A549 (cell line): Measurements from ENCODE around the gene TPM2. TPM values are rescaled to one million over a fixed set of nuclear protein-coding genes. Genes with fewer than 3 reads are reported as not detected.

Source experiments
- ATAC-seq, 2 experiments: fragments of 200-7000 bp in 1 of 2; fragments of >200 bp in 1 of 2; cut with Nextera tagmentation in 1 of 2; cut with Tn5 transposase in 1 of 2; 3 replicates each; pipeline versions ENCODE4 v1.8.0 to v1.9.1; 2018 to 2020; ENCODE audit warnings: mild to moderate bottlenecking in 1 of 2, moderate library complexity in 1 of 2
- CTCF ChIA-PET: fragments of 300-600 bp; sonication (Branson Sonifier 250); formaldehyde crosslinking; extraction: SDS; loops from one replicate; lab custom pipeline; 2021; ENCODE audit warnings: antibody characterized with exemption, inconsistent platforms; lab: Yijun Ruan, JAX
- POLR2A ChIA-PET: fragments of 350-600 bp; formaldehyde crosslinking; extraction: SDS; loops from one replicate; lab custom pipeline; 2021; ENCODE audit warnings: antibody characterized with exemption, inconsistent platforms; lab: Yijun Ruan, JAX
- DNase-seq, 2 experiments: peaks; one replicate each; pipeline versions ENCODE4 v3.0.0 to v3.0.0-alpha.2; 2011 to 2016; ENCODE audit warnings: low read depth in 1 of 2, low spot score in 1 of 2
- FAIRE-seq: peaks from 2 replicates; lab custom pipeline; 2011; peaks lifted over from hg19 to GRCh38; lab: Jason Lieb, UNC
- H3K27ac ChIP-seq, 2 experiments: fragments of >200 bp; sonication (Bioruptor Twin); formaldehyde crosslinking; 3 replicates each; pipeline ENCODE4 v1.5.1; 2016 to 2017
- H3K4me1 ChIP-seq: fragments of >200 bp; sonication (Bioruptor Twin); formaldehyde crosslinking; 3 replicates; pipeline ENCODE4 v1.6.1; 2016
- H3K4me2 ChIP-seq: fragments of >200 bp; sonication (Bioruptor Twin); formaldehyde crosslinking; 3 replicates; pipeline ENCODE4 v1.6.1; 2016
- H3K4me3 ChIP-seq: fragments of >200 bp; sonication (Bioruptor Twin); formaldehyde crosslinking; 3 replicates; pipeline ENCODE4 v1.5.1; 2016
- H3K9me3 ChIP-seq: fragments of >200 bp; sonication (Bioruptor Twin); formaldehyde crosslinking; 3 replicates; pipeline ENCODE4 v1.6.1; 2016
- CEBPB ChIP-seq, 2 experiments: fragments of >200 bp in 1 of 2; sonication (Bioruptor Twin) in 1 of 2; formaldehyde crosslinking in 1 of 2; IDR thresholded peaks; 2 replicates each; pipeline ENCODE4 v1.6.1; 2012 to 2016
- EHMT2 ChIP-seq: fragments of 200-600 bp; sonication (generic); IDR thresholded peaks from 2 replicates; pipeline ENCODE4 v1.6.1; 2016; ENCODE audit warnings: antibody characterized with exemption, low read depth, mild to moderate bottlenecking, moderate library complexity
- EP300 ChIP-seq, 2 experiments: fragments of >200 bp; sonication (Bioruptor Twin); formaldehyde crosslinking; IDR thresholded peaks; 2 replicates in 1 of 2; 3 replicates in 1 of 2; pipeline ENCODE4 v1.6.1; 2016 to 2017
- ESRRA ChIP-seq: fragments of 150-350 bp; IDR thresholded peaks from 2 replicates; pipeline ENCODE4 v1.6.1; 2014; ENCODE audit warnings: mild to moderate bottlenecking, low read length, borderline replicate concordance
- FOSB ChIP-seq: fragments of 250-450 bp; sonication (Bioruptor Pico); IDR thresholded peaks from 2 replicates; pipeline ENCODE4 v1.5.0; 2020; ENCODE audit warnings: mild to moderate bottlenecking, moderate library complexity
- FOSL2 ChIP-seq, 2 experiments: fragments of 450-650 bp in 1 of 2; fragments of >200 bp in 1 of 2; sonication (Bioruptor Twin) in 1 of 2; formaldehyde crosslinking; IDR thresholded peaks; 2 replicates each; pipeline versions ENCODE4 v1.5.0 to v1.6.1; 2016 to 2020; ENCODE audit warnings: mild to moderate bottlenecking in 1 of 2, moderate library complexity in 1 of 2
- FOXS1 ChIP-seq: fragments of 250-450 bp; sonication (Bioruptor Pico); IDR thresholded peaks from 2 replicates; pipeline ENCODE4 v1.5.0; 2020; ENCODE audit warnings: mild to moderate bottlenecking, moderate library complexity
- HDAC2 ChIP-seq: fragments of 200-600 bp; sonication (generic); IDR thresholded peaks from 2 replicates; pipeline ENCODE4 v1.6.1; 2016
- HES2 ChIP-seq: fragments of >200 bp; sonication (Bioruptor Twin); formaldehyde crosslinking; IDR thresholded peaks from 2 replicates; pipeline ENCODE4 v1.6.1; 2016
- HOXB13 ChIP-seq: fragments of 250-450 bp; sonication (Bioruptor Pico); IDR thresholded peaks from 2 replicates; pipeline ENCODE4 v1.5.0; 2020; ENCODE audit warnings: low read depth, mild to moderate bottlenecking, moderate library complexity
- JUNB ChIP-seq: fragments of >200 bp; sonication (Bioruptor Twin); formaldehyde crosslinking; IDR thresholded peaks from 2 replicates; pipeline ENCODE4 v1.6.1; 2016
- KDM1A ChIP-seq: fragments of 200-600 bp; sonication (generic); IDR thresholded peaks from 2 replicates; pipeline ENCODE4 v1.6.1; 2016; ENCODE audit warnings: low read depth, mild to moderate bottlenecking
- NFE2L2 ChIP-seq: fragments of 150-350 bp; conservative IDR thresholded peaks from 2 replicates; pipeline ENCODE4 v1.6.1; 2014; ENCODE audit warnings: low read length
- PHF8 ChIP-seq: fragments of 200-600 bp; sonication (generic); IDR thresholded peaks from 2 replicates; pipeline ENCODE4 v1.6.1; 2016; ENCODE audit warnings: low read depth, mild to moderate bottlenecking, antibody characterized with exemption, moderate library complexity, borderline replicate concordance
- POLR2AphosphoS2 ChIP-seq: conservative IDR thresholded peaks from 2 replicates; pipeline ENCODE4 v1.6.1; 2012; ENCODE audit warnings: low read length, improper control_type of control experiment, inconsistent platforms
- RARB ChIP-seq: fragments of 250-450 bp; sonication (Bioruptor Pico); IDR thresholded peaks from 2 replicates; pipeline ENCODE4 v1.8.0; 2021; ENCODE audit warnings: mild to moderate bottlenecking, moderate library complexity
- RCOR1 ChIP-seq: fragments of 150-350 bp; IDR thresholded peaks from 2 replicates; pipeline ENCODE4 v1.6.1; 2014; ENCODE audit warnings: antibody characterized with exemption, low read length, low read depth
- RFX5 ChIP-seq: fragments of 450-650 bp; IDR thresholded peaks from 2 replicates; pipeline ENCODE4 v1.7.1; 2014; ENCODE audit warnings: antibody characterized with exemption, mild to moderate bottlenecking, moderate library complexity
- RNF2 ChIP-seq: fragments of 200-600 bp; sonication (generic); IDR thresholded peaks from 2 replicates; pipeline ENCODE4 v1.6.1; 2016; ENCODE audit warnings: low read depth, mild to moderate bottlenecking, antibody characterized with exemption, moderate library complexity, borderline replicate concordance
- TFCP2L1 ChIP-seq: fragments of 250-450 bp; sonication (Bioruptor Pico); IDR thresholded peaks from 2 replicates; pipeline ENCODE4 v1.5.0; 2021; ENCODE audit warnings: mild to moderate bottlenecking
- ZSCAN20 ChIP-seq: fragments of 250-450 bp; sonication (Bioruptor Pico); IDR thresholded peaks from 2 replicates; pipeline ENCODE4 v1.8.0; 2022; ENCODE audit warnings: mild to moderate bottlenecking, moderate library complexity
- WGBS: methylation state at CpG from one replicate; pipeline ENCODE4 v1.1.6; 2017; ENCODE audit errors: missing lambda C conversion rate; 5-methylcytosine and 5-hydroxymethylcytosine counted together
- polyA plus RNA-seq, 4 experiments: library from polyadenylated mRNA; depleted of rRNA in 3 of 4; stranded (reverse); fragments of >200 nt; fragmentation: RNase III in 1 of 4; extraction: RNeasy Plus Mini Kit Qiagen cat#74134 plus additional on column Dnase treatment in 1 of 4; gene quantifications; 2 replicates in 3 of 4; 3 replicates in 1 of 4; pipeline ENCODE4 v1.2.3, GENCODE V29; 2011 to 2017
- TF ChIP-seq, protein P1 (sequence below): fragments of >200 bp; sonication (Bioruptor Twin); formaldehyde crosslinking; IDR thresholded peaks from 3 replicates; pipeline ENCODE4 v1.5.1; 2016

TPM2 gene
- polyA plus RNA-seq, 2 of the 4 experiments (the other 2 are of a cell fraction) = 281 to 956 TPM

DNA sequence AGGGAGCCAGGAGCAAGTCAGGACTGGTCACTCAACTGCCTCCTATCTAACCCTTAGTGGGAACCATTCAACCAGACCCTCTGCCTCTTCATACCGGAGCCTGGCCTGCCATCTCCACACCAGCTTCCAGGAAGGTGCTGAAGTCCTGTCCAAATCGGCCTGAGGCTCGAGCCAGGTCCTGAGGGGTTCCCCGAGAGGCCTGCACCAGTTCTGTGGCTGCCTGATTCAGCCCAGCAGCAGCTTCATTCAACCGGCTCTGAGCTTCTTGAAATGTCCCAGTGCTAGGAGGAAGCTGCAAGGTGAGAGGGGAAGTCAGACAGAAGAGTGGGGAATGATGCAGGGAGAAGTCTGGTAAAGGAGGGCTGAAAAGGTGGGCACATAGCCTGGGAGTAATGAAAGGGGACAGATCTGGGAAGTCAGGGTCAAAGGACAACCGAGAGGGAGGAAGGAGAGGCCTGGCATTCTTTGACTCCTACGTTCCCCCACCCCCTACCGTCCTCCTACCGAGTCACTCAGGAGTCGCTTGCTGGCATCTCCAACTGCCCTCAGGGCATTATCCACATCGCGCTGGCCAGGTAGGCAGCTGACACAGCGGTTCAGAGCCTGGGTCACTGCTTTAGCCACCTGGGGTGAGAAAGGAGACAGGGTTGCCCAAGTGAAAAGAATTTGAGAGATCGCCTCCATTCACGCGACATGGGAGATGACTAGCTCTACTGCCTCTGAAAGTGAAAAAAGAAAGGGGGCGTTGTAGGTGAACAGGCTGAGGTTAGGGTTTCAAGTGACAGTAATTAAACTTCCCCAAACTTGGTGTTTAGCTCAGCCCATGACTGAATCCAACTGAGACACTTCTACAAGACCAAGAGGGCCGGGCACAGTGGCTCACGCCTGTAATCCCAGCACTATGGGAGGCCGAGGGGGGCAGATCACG lies 22.0 kb upstream of the TPM2 start:
- Histone ChIP-seq H3K9me3 (no peaks in the 10 kb centered on the region), H3K4me2 (no peak overlapping the region), H3K4me3 (no peak overlapping the region), H3K27ac (no peak overlapping the region), H3K4me1 (no peaks in the 10 kb centered on the region)
- ChIA-PET POLR2A (no interaction called here), CTCF (interaction anchor here (0.6 to 32.5 kb wide), 12 partner anchors 6 to 108 kb away, joined by 3 to 758 read pairs (median 5); partner anchors contain the start of genes ARHGEF39, CREB3, TLN1 and TPM2)
- no peak for FAIRE-seq
- TF ChIP-seq NFE2L2 (no peak), PHF8 (no peak), POLR2AphosphoS2 (no peak), RFX5 (no peak), FOXS1 (CRISPR knock-in tag) (no peak), HOXB13 (CRISPR knock-in tag) (no peak)
- 88% methylated on average over 21 of the region's 21 CpGs for WGBS
- DNase-seq = no peak
- ATAC-seq = no peak

- CTCF ChIA-PET = interaction anchor here (0.7 to 32.5 kb wide), 5 partner anchors 7 to 79 kb away, joined by 3 to 758 read pairs (median 5); partner anchors contain the start of genes ARHGEF39, CREB3, TLN1 and TPM2
- Histone ChIP-seq H3K27ac (no peak overlapping the region), H3K4me3 (no peak overlapping the region), H3K4me1 (no peaks in the 10 kb centered on the region), H3K9me3 (no peaks in the 10 kb centered on the region), H3K4me2 (no peak overlapping the region)
- no peak for TF ChIP-seq HOXB13 (CRISPR knock-in tag)
- TF ChIP-seq, protein P1, sequence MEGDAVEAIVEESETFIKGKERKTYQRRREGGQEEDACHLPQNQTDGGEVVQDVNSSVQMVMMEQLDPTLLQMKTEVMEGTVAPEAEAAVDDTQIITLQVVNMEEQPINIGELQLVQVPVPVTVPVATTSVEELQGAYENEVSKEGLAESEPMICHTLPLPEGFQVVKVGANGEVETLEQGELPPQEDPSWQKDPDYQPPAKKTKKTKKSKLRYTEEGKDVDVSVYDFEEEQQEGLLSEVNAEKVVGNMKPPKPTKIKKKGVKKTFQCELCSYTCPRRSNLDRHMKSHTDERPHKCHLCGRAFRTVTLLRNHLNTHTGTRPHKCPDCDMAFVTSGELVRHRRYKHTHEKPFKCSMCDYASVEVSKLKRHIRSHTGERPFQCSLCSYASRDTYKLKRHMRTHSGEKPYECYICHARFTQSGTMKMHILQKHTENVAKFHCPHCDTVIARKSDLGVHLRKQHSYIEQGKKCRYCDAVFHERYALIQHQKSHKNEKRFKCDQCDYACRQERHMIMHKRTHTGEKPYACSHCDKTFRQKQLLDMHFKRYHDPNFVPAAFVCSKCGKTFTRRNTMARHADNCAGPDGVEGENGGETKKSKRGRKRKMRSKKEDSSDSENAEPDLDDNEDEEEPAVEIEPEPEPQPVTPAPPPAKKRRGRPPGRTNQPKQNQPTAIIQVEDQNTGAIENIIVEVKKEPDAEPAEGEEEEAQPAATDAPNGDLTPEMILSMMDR = no peak
- no peak for TF ChIP-seq CEBPB (IDR thresholded peaks at IDR 0.05)
- TF ChIP-seq RFX5 = no peak
- no peak for TF ChIP-seq EP300 (IDR thresholded peaks at IDR 0.05)
- TF ChIP-seq ZSCAN20 (CRISPR knock-in tag) = no peak
- no peak for TF ChIP-seq EHMT2
- TF ChIP-seq JUNB = no peak
- no peak for TF ChIP-seq FOSB
- TF ChIP-seq FOSL2 (IDR thresholded peaks at IDR 0.05) = no peak
- no peak for TF ChIP-seq FOSL2 (CRISPR knock-in tag; IDR thresholded peaks at IDR 0.05)
- no peak for TF ChIP-seq RARB (CRISPR knock-in tag)
- TF ChIP-seq RNF2 = no peak
- TF ChIP-seq HDAC2 = no peak
- TF ChIP-seq TFCP2L1 (CRISPR knock-in tag) = no peak
- no peak for TF ChIP-seq RCOR1
- TF ChIP-seq HES2 = no peak
- TF ChIP-seq KDM1A = no peak
- TF ChIP-seq ESRRA = no peak
- no peak for TF ChIP-seq PHF8
- DNase-seq = no peak
- POLR2A ChIA-PET = interaction anchor here (1.0 kb wide), 1 partner anchor 21 kb away, joined by 3 read pairs; the partner anchor contains the start of genes CREB3 and TLN1
- no peak for FAIRE-seq
- no peak for ATAC-seq
- WGBS = 93% methylated on average over 7 of the region's 7 CpGs
These were observed 21.2 kb upstream of the TPM2 start for GRCh38 chr9:35710818-35711500.
